Left lung (tissue), 10 donors: ENCODE results near the gene IGSF5. TPM values are rescaled to one million over a fixed set of nuclear protein-coding genes. Genes with fewer than 3 reads are reported as not detected.

Source experiments
- ATAC-seq: fragments of 200-7000 bp; cut with Tn5 transposase; one replicate; pipeline ENCODE4 v1.9.1; 2020; ENCODE audit warnings: moderate library complexity
- DNase-seq, 4 donors: peaks; one replicate each; pipeline ENCODE4 v3.0.0-alpha.2; 2013 to 2020
- H3K27ac ChIP-seq, 2 donors: fragments of 200-600 bp; sonication (generic) in 1 of 2; one replicate each; pipeline versions ENCODE4 v1.5.0 to v1.8.0; 2020 to 2021
- H3K27me3 ChIP-seq, 2 donors: fragments of 200-600 bp; sonication (generic) in 1 of 2; one replicate each; pipeline versions ENCODE4 v1.5.0 to v1.8.0; 2020 to 2021
- H3K36me3 ChIP-seq, 2 donors: fragments of 200-600 bp; sonication (generic) in 1 of 2; one replicate each; pipeline versions ENCODE4 v1.5.0 to v1.8.0; 2020 to 2021
- H3K4me1 ChIP-seq, 2 donors: fragments of 200-600 bp; one replicate each; pipeline ENCODE4 v1.8.0; 2021
- H3K4me3 ChIP-seq, 2 donors: fragments of 200-600 bp; sonication (generic) in 1 of 2; one replicate each; pipeline versions ENCODE4 v1.5.0 to v1.8.0; 2020 to 2021; ENCODE audit warnings: mild to moderate bottlenecking in 1 of 2
- H3K9me3 ChIP-seq, 2 donors: fragments of 200-600 bp; sonication (generic) in 1 of 2; one replicate each; pipeline versions ENCODE4 v1.5.0 to v1.8.0; 2020 to 2021
- CTCF ChIP-seq, 2 donors: fragments of 200-600 bp; sonication (generic) in 1 of 2; IDR thresholded peaks; one replicate each; pipeline versions ENCODE4 v1.5.0 to v1.8.0; 2021; ENCODE audit warnings: antibody characterized with exemption in 2 of 2
- intact Hi-C, 2 donors: fragments of 100-400 bp; cut with DNase I; formaldehyde crosslinking; loops; one replicate each; pipeline versions ENCODE4 v1.11.2 to v1.14.2; 2022
- polyA plus RNA-seq, 6 donors: library from polyadenylated mRNA; unstranded; fragments of 120-200 nt; gene quantifications; one replicate each; pipeline ENCODE4 v1.2.1, GENCODE V29; 2013; ENCODE audit not compliant: insufficient read length in 6 of 6
- total RNA-seq, 2 donors: library from RNA; stranded (reverse); fragmentation: NEBNext Ultra II Directional; extraction: Animal tissue kit (Norgen Biotek cat#: 25700); gene quantifications; one replicate each; pipeline ENCODE4 v1.2.1, GENCODE V29; 2021
- donor health status: DM: no; HTN: yes; CAD: no.
- donor health status: DM: no; HTN: no; CAD: no.

IGSF5 gene
- total and polyA plus RNA-seq, 8 donors = 0.24 to 0.70 (median 0.39) TPM; not detected in 2

GRCh38 chr21:39705849-39706248 lies 39.1 kb upstream of the IGSF5 start:
- no peak for ATAC-seq
- no peak for TF ChIP-seq CTCF (IDR thresholded peaks at IDR 0.05)
- no peaks in the 10 kb centered on the region for H3K27me3 ChIP-seq
- H3K27ac ChIP-seq = no peak overlapping the region
- DNase-seq = no peak
- H3K4me3 ChIP-seq = no peak overlapping the region
- no peaks in the 10 kb centered on the region for H3K36me3 ChIP-seq
- intact Hi-C loops = no loop called here
- no peaks in the 10 kb centered on the region for H3K4me1 ChIP-seq
- H3K9me3 ChIP-seq = peaks cover 0 to 9% of the 10 kb centered on the region in 2 donors

- no peaks in the 10 kb centered on the region for H3K36me3 ChIP-seq
- DNase-seq (no peak), ATAC-seq (no peak)
- no peaks in the 10 kb centered on the region for H3K4me1 ChIP-seq
- peaks cover 0 to 9% of the 10 kb centered on the region in 2 donors for H3K9me3 ChIP-seq
- intact Hi-C loops = no loop called here
- no peak overlapping the region for H3K4me3 ChIP-seq
- no peak overlapping the region for H3K27ac ChIP-seq
- no peaks in the 10 kb centered on the region for H3K27me3 ChIP-seq
- TF ChIP-seq CTCF (IDR thresholded peaks at IDR 0.05) = no peak
Observed at GRCh38 chr21:39707316-39707715, 37.7 kb upstream of the IGSF5 start.

GRCh38 chr21:39710866-39711265 lies 34.1 kb upstream of the IGSF5 start:
- DNase-seq (no peak), ATAC-seq (no peak)
- intact Hi-C loops = loop anchor here in 1 of 2 donors (10.0 kb wide), 1 partner anchor 186 kb away; no protein-coding TSS in a partner anchor

GRCh38 chr21:39712273-39712672 lies 32.7 kb upstream of the IGSF5 start:
- DNase-seq (no peak), ATAC-seq (no peak)
- Histone ChIP-seq H3K36me3 (no peaks in the 10 kb centered on the region), H3K4me1 (no peaks in the 10 kb centered on the region), H3K27ac (no peak overlapping the region), H3K9me3 (no peaks in the 10 kb centered on the region), H3K4me3 (no peak overlapping the region), H3K27me3 (no peaks in the 10 kb centered on the region)
- intact Hi-C loops = loop anchor here in 1 of 2 donors (10.0 kb wide), 1 partner anchor 187 kb away; no protein-coding TSS in a partner anchor
- no peak for TF ChIP-seq CTCF (IDR thresholded peaks at IDR 0.05)

More at GRCh38 chr21:39710866-39711265, 34.1 kb upstream of the IGSF5 start:
- Histone ChIP-seq H3K27me3 (no peaks in the 10 kb centered on the region), H3K4me1 (no peaks in the 10 kb centered on the region), H3K9me3 (no peaks in the 10 kb centered on the region), H3K27ac (no peak overlapping the region), H3K36me3 (no peaks in the 10 kb centered on the region), H3K4me3 (no peak overlapping the region)
- TF ChIP-seq CTCF (IDR thresholded peaks at IDR 0.05) = no peak

- intact Hi-C loops = loop anchor here in 1 of 2 donors (10.0 kb wide), 1 partner anchor 188 kb away; no protein-coding TSS in a partner anchor
Observed at GRCh38 chr21:39712976-39713375, 32.0 kb upstream of the IGSF5 start.

More at GRCh38 chr21:39712976-39713375, 32.0 kb upstream of the IGSF5 start:
- Histone ChIP-seq H3K4me1 (no peaks in the 10 kb centered on the region), H3K27ac (no peak overlapping the region), H3K36me3 (no peaks in the 10 kb centered on the region), H3K27me3 (no peaks in the 10 kb centered on the region), H3K9me3 (no peaks in the 10 kb centered on the region), H3K4me3 (no peak overlapping the region)
- ATAC-seq (no peak), DNase-seq (no peak)
- TF ChIP-seq CTCF (IDR thresholded peaks at IDR 0.05) = no peak
